Keratinocyte (primary cell): ENCODE results near the gene PTPRD. TPM values are rescaled to one million over a fixed set of nuclear protein-coding genes. Genes with fewer than 3 reads are reported as not detected.

Source experiments
- DNase-seq: peaks from one replicate; pipeline ENCODE4 v3.0.0-alpha.2; 2011; ENCODE audit warnings: low read depth, missing footprints, low spot score
- FAIRE-seq: peaks from 2 replicates; lab custom pipeline; 2011; peaks lifted over from hg19 to GRCh38; lab: Jason Lieb, UNC
- H2AFZ ChIP-seq: 2 replicates; pipeline ENCODE4 v1.6.0; 2012; ENCODE audit warnings: low read length, control low read depth, inconsistent platforms; ENCODE audit not compliant: control insufficient read depth
- H3K27ac ChIP-seq: 2 replicates; pipeline ENCODE4 v1.5.1; 2011; ENCODE audit warnings: low read length; ENCODE audit not compliant: control insufficient read depth, insufficient read depth
- H3K27me3 ChIP-seq: 3 replicates; pipeline ENCODE4 v1.6.0; 2011; ENCODE audit warnings: low read length; ENCODE audit not compliant: control insufficient read depth, insufficient read depth; ENCODE audit errors: extremely low read depth
- H3K36me3 ChIP-seq, 2 experiments: 2 replicates in 1 of 2; 3 replicates in 1 of 2; pipeline ENCODE4 v1.5.1; 2011; ENCODE audit warnings: low read length in 2 of 2, mild to moderate bottlenecking in 1 of 2; ENCODE audit not compliant: control insufficient read depth in 2 of 2, insufficient read depth in 2 of 2; ENCODE audit errors: extremely low read depth in 1 of 2
- H3K4me1 ChIP-seq: 3 replicates; pipeline ENCODE4 v1.5.1; 2011; ENCODE audit warnings: low read length; ENCODE audit not compliant: control insufficient read depth, insufficient read depth; ENCODE audit errors: extremely low read depth
- H3K4me2 ChIP-seq: 3 replicates; pipeline ENCODE4 v1.6.0; 2011; ENCODE audit warnings: low read depth, low read length; ENCODE audit not compliant: control insufficient read depth, insufficient read depth; ENCODE audit errors: extremely low read depth
- H3K4me3 ChIP-seq, 3 experiments: fragments of 200-600 bp in 1 of 3; sonication (generic) in 1 of 3; 2 replicates in 2 of 3; 3 replicates in 1 of 3; pipeline ENCODE4 v1.5.1; 2011 to 2016; ENCODE audit warnings: low read length in 3 of 3, mild to moderate bottlenecking in 3 of 3, control low read depth in 2 of 3, inconsistent platforms in 1 of 3, low read depth in 1 of 3, mixed read lengths in 1 of 3, mixed run types in 1 of 3, moderate library complexity in 1 of 3; ENCODE audit not compliant: control insufficient read depth in 2 of 3, insufficient read depth in 2 of 3; ENCODE audit errors: extremely low read depth in 1 of 3
- H3K79me2 ChIP-seq: 2 replicates; pipeline ENCODE4 v1.6.0; 2012; ENCODE audit warnings: low read length; ENCODE audit not compliant: control insufficient read depth, insufficient read depth
- H3K9ac ChIP-seq: 3 replicates; pipeline ENCODE4 v1.6.0; 2011; ENCODE audit warnings: low read length; ENCODE audit not compliant: control insufficient read depth, insufficient read depth; ENCODE audit errors: extremely low read depth
- H3K9me1 ChIP-seq: 3 replicates; pipeline ENCODE4 v1.6.0; 2011; ENCODE audit warnings: low read length; ENCODE audit not compliant: control insufficient read depth, insufficient read depth; ENCODE audit errors: extremely low read depth
- H3K9me3 ChIP-seq: 2 replicates; pipeline ENCODE4 v1.5.1; 2012; ENCODE audit warnings: low read depth, low read length; ENCODE audit not compliant: control insufficient read depth
- H4K20me1 ChIP-seq: 3 replicates; pipeline ENCODE4 v1.6.0; 2011; ENCODE audit warnings: low read length; ENCODE audit not compliant: control insufficient read depth, insufficient read depth; ENCODE audit errors: extremely low read depth
- EZH2 ChIP-seq: IDR thresholded peaks from one replicate; pipeline ENCODE4 v1.6.1; 2012; ENCODE audit warnings: inconsistent platforms, mild to moderate bottlenecking, low read length, moderate library complexity
- dilution Hi-C: fragments of 300-500 bp; cut with MboI; formaldehyde crosslinking; loops from one replicate; pipeline ENCODE4 v1.7.0; 2020; ENCODE audit warnings: low sequenced_read_pairs; ENCODE audit not compliant: extremely low pct_ligation_motif_present
- polyA plus RNA-seq, 5 experiments: library from polyadenylated mRNA; depleted of rRNA in 3 of 5; stranded (reverse) in 3 of 5; stranded (forward) in 1 of 5; unstranded in 1 of 5; fragments of >200 nt; gene quantifications; 1 replicate in 1 of 5; 2 replicates in 3 of 5; 3 replicates in 1 of 5; pipeline versions ENCODE4 v1.2.1 to v1.2.3, GENCODE V29; 2011 to 2012; ENCODE audit warnings: missing spikeins in 2 of 5, low read depth in 1 of 5, low replicate concordance in 1 of 5
- TF ChIP-seq, protein P1 (sequence below), 3 experiments: IDR thresholded peaks in 1 of 3; conservative IDR thresholded peaks in 1 of 3; optimal IDR thresholded peaks in 1 of 3; 2 replicates in 2 of 3; 3 replicates in 1 of 3; pipeline versions ENCODE3 to v1.5.1; 2011; ENCODE audit warnings: low read length in 3 of 3, mild to moderate bottlenecking in 3 of 3, moderate library complexity in 2 of 3, control low read depth in 1 of 3, inconsistent platforms in 1 of 3; ENCODE audit not compliant: insufficient read depth in 2 of 3; ENCODE audit errors: extremely low read depth in 1 of 3

The PTPRD gene
- polyA plus RNA-seq, 1 donor (not counting 4 experiments of a cell fraction or from before 2014, with no cell fraction given): 0.10 TPM

GRCh38 chr9:9743822-9744221, 869.0 kb downstream of the PTPRD start:
- Histone ChIP-seq H3K4me1 (no peaks in the 10 kb centered on the region), H2AFZ (no peak overlapping the region), H3K4me3 (no peak overlapping the region), H3K27ac (no peak overlapping the region), H3K36me3 (no peaks in the 10 kb centered on the region), H3K9ac (no peak overlapping the region), H3K79me2 (no peaks in the 10 kb centered on the region), H3K27me3 (no peaks in the 10 kb centered on the region), H3K9me3 (no peaks in the 10 kb centered on the region), H3K4me2 (no peak overlapping the region), H3K9me1 (no peaks in the 10 kb centered on the region), H4K20me1 (no peaks in the 10 kb centered on the region)
- TF ChIP-seq EZH2: no peak
- TF ChIP-seq, protein P1, sequence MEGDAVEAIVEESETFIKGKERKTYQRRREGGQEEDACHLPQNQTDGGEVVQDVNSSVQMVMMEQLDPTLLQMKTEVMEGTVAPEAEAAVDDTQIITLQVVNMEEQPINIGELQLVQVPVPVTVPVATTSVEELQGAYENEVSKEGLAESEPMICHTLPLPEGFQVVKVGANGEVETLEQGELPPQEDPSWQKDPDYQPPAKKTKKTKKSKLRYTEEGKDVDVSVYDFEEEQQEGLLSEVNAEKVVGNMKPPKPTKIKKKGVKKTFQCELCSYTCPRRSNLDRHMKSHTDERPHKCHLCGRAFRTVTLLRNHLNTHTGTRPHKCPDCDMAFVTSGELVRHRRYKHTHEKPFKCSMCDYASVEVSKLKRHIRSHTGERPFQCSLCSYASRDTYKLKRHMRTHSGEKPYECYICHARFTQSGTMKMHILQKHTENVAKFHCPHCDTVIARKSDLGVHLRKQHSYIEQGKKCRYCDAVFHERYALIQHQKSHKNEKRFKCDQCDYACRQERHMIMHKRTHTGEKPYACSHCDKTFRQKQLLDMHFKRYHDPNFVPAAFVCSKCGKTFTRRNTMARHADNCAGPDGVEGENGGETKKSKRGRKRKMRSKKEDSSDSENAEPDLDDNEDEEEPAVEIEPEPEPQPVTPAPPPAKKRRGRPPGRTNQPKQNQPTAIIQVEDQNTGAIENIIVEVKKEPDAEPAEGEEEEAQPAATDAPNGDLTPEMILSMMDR (optimal IDR thresholded peaks at IDR 0.05 in 1 of 3, IDR thresholded peaks at IDR 0.05 in 1 of 3, conservative IDR thresholded peaks at IDR 0.05 in 1 of 3; ENCODE audit: extremely low read depth in 1 of 3, insufficient read depth in 2 of 3, low read length in 3 of 3): no peak
- DNase-seq (no peak), FAIRE-seq (no peak)
- dilution Hi-C loops: no loop called here

DNA sequence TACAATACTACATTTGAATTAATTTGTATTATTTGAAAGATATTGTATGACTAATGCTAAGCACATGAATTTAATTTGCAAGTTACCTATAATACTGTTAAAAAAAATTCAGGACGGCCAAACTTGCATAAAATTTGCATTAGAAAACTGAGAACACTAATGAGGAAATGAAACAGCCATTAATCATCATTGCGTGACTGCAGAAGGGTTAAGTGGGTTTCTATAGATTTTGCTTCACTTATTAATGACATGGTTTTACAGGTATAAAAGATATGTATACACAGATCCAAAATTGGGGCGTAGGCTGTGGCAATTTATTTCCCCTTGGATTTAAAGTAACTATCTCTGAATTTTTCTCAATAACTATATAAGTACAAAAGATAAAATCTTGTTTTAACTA, 882.6 kb downstream of the PTPRD start:
- Histone ChIP-seq H3K9me1 (no peaks in the 10 kb centered on the region), H2AFZ (no peak overlapping the region), H3K27ac (no peak overlapping the region), H3K79me2 (no peaks in the 10 kb centered on the region), H4K20me1 (no peaks in the 10 kb centered on the region), H3K9ac (no peak overlapping the region), H3K27me3 (no peaks in the 10 kb centered on the region), H3K9me3 (no peaks in the 10 kb centered on the region), H3K4me3 (no peak overlapping the region), H3K4me1 (no peaks in the 10 kb centered on the region), H3K4me2 (no peak overlapping the region), H3K36me3 (no peaks in the 10 kb centered on the region)
- FAIRE-seq: no peak
- DNase-seq: no peak
- TF ChIP-seq EZH2: no peak
- TF ChIP-seq, protein P1 (optimal IDR thresholded peaks at IDR 0.05 in 1 of 3, IDR thresholded peaks at IDR 0.05 in 1 of 3, conservative IDR thresholded peaks at IDR 0.05 in 1 of 3; ENCODE audit: extremely low read depth in 1 of 3, insufficient read depth in 2 of 3, low read length in 3 of 3): no peak
- dilution Hi-C loops: no loop called here
